Cardiac fibroblast (primary cell): Measurements from ENCODE around the gene IGLL1.
"Not testable (repeated sequence)": the region's sequence is repeated elsewhere in the genome, so short reads cannot be mapped to it uniquely, and the experiment has no call there.

Source experiments
- DNase-seq, 2 donors: peaks; one replicate each; pipeline versions ENCODE4 v3.0.0 to v3.0.0-alpha.2; 2010; ENCODE audit warnings: low read depth in 2 of 2
- H3K4me3 ChIP-seq, 2 donors: replicated peaks in 1 of 2; 1 replicate in 1 of 2; 2 replicates in 1 of 2; pipeline ENCODE4 v1.5.1; 2011; ENCODE audit warnings: low read depth in 2 of 2, low read length in 2 of 2, mild to moderate bottlenecking in 2 of 2, moderate library complexity in 1 of 2
- TF ChIP-seq, protein P1 (sequence below): IDR thresholded peaks from one replicate; pipeline ENCODE4 v1.5.1; 2011; ENCODE audit warnings: low read depth, mild to moderate bottlenecking, low read length, inconsistent platforms

Gene IGLL1

DNA sequence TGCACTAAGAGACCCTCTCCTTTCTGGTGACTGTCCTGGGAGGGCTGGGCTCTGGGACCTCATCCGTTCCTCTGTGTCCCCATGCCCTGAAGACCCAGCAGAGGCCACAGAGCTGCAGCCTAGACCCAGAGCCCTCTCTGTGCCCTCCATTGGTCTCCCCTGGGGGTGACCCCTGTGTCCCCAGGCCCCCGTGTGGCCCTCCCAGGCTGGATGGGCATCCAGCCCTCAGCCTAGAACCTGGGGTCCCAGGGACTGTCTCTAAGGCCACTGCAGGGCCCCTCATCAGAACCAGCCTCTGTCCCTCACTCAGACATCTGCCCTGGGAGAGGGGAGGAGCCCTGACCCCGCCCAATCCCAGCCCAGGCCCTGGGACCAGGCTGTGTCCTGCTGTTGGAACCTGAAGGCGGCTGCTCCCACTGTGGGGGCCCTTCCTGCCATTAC is 5.7 kb downstream of the IGLL1 start:
- DNase-seq = no peak
- TF ChIP-seq, protein P1, sequence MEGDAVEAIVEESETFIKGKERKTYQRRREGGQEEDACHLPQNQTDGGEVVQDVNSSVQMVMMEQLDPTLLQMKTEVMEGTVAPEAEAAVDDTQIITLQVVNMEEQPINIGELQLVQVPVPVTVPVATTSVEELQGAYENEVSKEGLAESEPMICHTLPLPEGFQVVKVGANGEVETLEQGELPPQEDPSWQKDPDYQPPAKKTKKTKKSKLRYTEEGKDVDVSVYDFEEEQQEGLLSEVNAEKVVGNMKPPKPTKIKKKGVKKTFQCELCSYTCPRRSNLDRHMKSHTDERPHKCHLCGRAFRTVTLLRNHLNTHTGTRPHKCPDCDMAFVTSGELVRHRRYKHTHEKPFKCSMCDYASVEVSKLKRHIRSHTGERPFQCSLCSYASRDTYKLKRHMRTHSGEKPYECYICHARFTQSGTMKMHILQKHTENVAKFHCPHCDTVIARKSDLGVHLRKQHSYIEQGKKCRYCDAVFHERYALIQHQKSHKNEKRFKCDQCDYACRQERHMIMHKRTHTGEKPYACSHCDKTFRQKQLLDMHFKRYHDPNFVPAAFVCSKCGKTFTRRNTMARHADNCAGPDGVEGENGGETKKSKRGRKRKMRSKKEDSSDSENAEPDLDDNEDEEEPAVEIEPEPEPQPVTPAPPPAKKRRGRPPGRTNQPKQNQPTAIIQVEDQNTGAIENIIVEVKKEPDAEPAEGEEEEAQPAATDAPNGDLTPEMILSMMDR = no peak
- no peak overlapping the region for H3K4me3 ChIP-seq

DNA sequence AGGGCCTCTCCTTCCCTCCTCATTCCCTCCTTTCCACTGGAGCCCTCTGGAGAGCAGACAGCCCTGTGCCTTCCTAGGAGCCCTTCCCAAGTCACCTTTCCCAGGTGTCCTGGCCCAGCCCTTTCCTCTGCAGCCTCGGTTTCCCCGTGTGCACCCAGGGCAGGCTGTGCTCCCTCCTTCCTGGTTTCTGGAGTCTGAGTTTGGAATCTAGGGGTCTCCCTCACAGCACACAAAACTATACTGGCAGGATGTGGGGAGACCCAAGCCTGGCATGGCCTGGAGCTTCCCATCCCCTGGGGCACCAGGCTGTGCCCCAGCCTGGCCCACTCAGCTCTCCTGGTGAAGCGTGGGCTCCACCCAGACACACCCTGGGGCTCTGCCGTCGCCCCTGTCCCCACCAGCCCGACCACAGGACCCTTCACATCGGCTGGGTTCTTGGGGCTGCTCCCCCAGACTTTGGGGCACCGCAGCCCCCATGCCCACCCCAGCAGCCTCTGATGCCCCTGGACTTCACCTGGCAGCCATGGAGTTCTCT is 6.3 kb downstream of the IGLL1 start:
- not testable (repeated sequence) for H3K4me3 ChIP-seq, DNase-seq

- not testable (repeated sequence) for H3K4me3 ChIP-seq, DNase-seq
Observed at GRCh38 chr22:23573106-23573505, 7.0 kb downstream of the IGLL1 start.

GRCh38 chr22:23571486-23571885 is 8.6 kb downstream of the IGLL1 start:
- TF ChIP-seq, protein P1 = no peak
- no peak for DNase-seq
- no peak overlapping the region for H3K4me3 ChIP-seq

- TF ChIP-seq, protein P1 = no peak
- DNase-seq = no peak
- H3K4me3 ChIP-seq = no peak overlapping the region
Observed at GRCh38 chr22:23570681-23571080, 9.4 kb downstream of the IGLL1 start.

GRCh38 chr22:23569716-23570115 is 10.4 kb downstream of the IGLL1 start:
- no peak overlapping the region for H3K4me3 ChIP-seq
- DNase-seq = no peak
- TF ChIP-seq, protein P1 = no peak

DNA sequence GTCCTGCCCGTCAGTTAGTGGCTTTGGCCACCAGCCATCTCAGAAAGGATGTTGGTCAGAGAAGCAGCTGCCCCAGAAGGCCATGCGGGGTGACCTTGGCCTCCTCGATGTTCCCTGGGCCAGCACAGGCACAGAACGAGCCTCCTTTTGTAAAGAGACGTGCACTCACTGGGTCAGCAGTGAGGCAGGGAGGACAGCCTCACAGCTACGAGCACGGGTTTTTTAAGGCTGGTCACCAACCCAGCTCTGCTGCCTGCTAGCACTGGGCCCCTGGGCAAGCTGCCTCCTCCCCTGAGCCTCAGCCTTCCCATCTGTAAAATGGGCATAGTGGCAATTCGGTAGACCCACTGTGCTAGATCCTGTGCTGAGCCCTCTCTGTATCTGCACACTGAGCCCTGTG is 10.8 kb downstream of the IGLL1 start:
- no peak overlapping the region for H3K4me3 ChIP-seq
- DNase-seq = no peak
- TF ChIP-seq, protein P1 = no peak

- DNase-seq = no peak
- TF ChIP-seq, protein P1 = no peak
- no peak overlapping the region for H3K4me3 ChIP-seq
Observed at GRCh38 chr22:23566705-23567475, 13.2 kb downstream of the IGLL1 start.
